H1 (cell line): ENCODE results near the gene GDF15. TPM values are rescaled to one million over a fixed set of nuclear protein-coding genes. Genes with fewer than 3 reads are reported as not detected.
"Not testable (repeated sequence)": the region's sequence is repeated elsewhere in the genome, so short reads cannot be mapped to it uniquely, and the experiment has no call there.

ENCODE experiments used
- CTCF ChIA-PET: fragments of 300-600 bp; sonication (Branson Sonifier 250); formaldehyde crosslinking; loops from one replicate; lab custom pipeline; 2021; ENCODE audit not compliant: partially characterized antibody; lab: Charles Lee
- POLR2A ChIA-PET: fragments of 300-600 bp; sonication (Branson Sonifier 250); formaldehyde crosslinking; loops from one replicate; lab custom pipeline; 2021; ENCODE audit warnings: inconsistent platforms; ENCODE audit not compliant: partially characterized antibody; lab: Charles Lee
- DNase-seq, 2 experiments: peaks; one replicate each; pipeline versions ENCODE4 v3.0.0 to v3.0.0-alpha.2; 2010 to 2022; ENCODE audit warnings: low spot score in 2 of 2, low read depth in 1 of 2, mixed read lengths in 1 of 2
- FAIRE-seq: peaks from 2 replicates; lab custom pipeline; 2011; peaks lifted over from hg19 to GRCh38; lab: Jason Lieb, UNC
- H2AFZ ChIP-seq: 2 replicates; pipeline ENCODE4 v1.8.1; 2012; ENCODE audit warnings: low read length, inconsistent platforms
- H2AK5ac ChIP-seq: 2 replicates; pipeline ENCODE4 v1.6.1; 2013; ENCODE audit warnings: low read depth, low read length
- H2BK120ac ChIP-seq: replicated peaks from 2 replicates; pipeline ENCODE3; 2013; ENCODE audit warnings: low read depth, low read length, inconsistent platforms
- H2BK12ac ChIP-seq: 2 replicates; pipeline ENCODE4 v1.6.1; 2013; ENCODE audit warnings: low read depth, low read length
- H2BK15ac ChIP-seq: 2 replicates; pipeline ENCODE4 v1.6.1; 2013; ENCODE audit warnings: low read length
- H2BK20ac ChIP-seq: 2 replicates; pipeline ENCODE4 v1.6.1; 2013; ENCODE audit warnings: low read length
- H2BK5ac ChIP-seq: 2 replicates; pipeline ENCODE4 v1.6.1; 2013; ENCODE audit warnings: low read depth, low read length
- H3K14ac ChIP-seq: 2 replicates; pipeline ENCODE4 v1.6.1; 2013; ENCODE audit warnings: inconsistent platforms; ENCODE audit not compliant: insufficient read length
- H3K18ac ChIP-seq: 2 replicates; pipeline ENCODE4 v1.6.1; 2013; ENCODE audit warnings: low read length; ENCODE audit errors: extremely low read depth
- H3K23ac ChIP-seq: 2 replicates; pipeline ENCODE4 v1.6.1; 2013; ENCODE audit warnings: inconsistent platforms; ENCODE audit not compliant: insufficient read length
- H3K23me2 ChIP-seq: 2 replicates; pipeline ENCODE4 v1.6.1; 2013; ENCODE audit warnings: low read depth, low read length
- H3K27ac ChIP-seq: 2 replicates; pipeline ENCODE4 v1.6.1; 2011; ENCODE audit warnings: low read depth, low read length, inconsistent platforms
- H3K27me3 ChIP-seq, 4 experiments: replicated peaks in 1 of 4; 1 replicate in 1 of 4; 2 replicates in 3 of 4; pipeline versions ENCODE4 v1.6.1 to v1.8.1; 2011 to 2013; ENCODE audit warnings: low read length in 3 of 4, mild to moderate bottlenecking in 3 of 4, inconsistent platforms in 2 of 4, mixed read lengths in 2 of 4, moderate library complexity in 1 of 4; ENCODE audit not compliant: control insufficient read depth in 3 of 4, insufficient read depth in 3 of 4; ENCODE audit errors: extremely low read depth in 1 of 4
- H3K36me3 ChIP-seq, 4 experiments: 2 replicates each; pipeline versions ENCODE4 v1.6.1 to v1.8.1; 2011 to 2013; ENCODE audit warnings: mild to moderate bottlenecking in 4 of 4, low read length in 3 of 4, moderate library complexity in 2 of 4, control low read depth in 1 of 4, inconsistent platforms in 1 of 4; ENCODE audit not compliant: insufficient read depth in 4 of 4, control insufficient read depth in 2 of 4
- H3K4ac ChIP-seq: replicated peaks from 2 replicates; pipeline ENCODE3; 2013; ENCODE audit warnings: low read length, low read depth, mixed read lengths, inconsistent platforms; ENCODE audit not compliant: insufficient read length
- H3K4me1 ChIP-seq, 4 experiments: replicated peaks in 1 of 4; 1 replicate in 1 of 4; 2 replicates in 3 of 4; pipeline versions ENCODE4 v1.6.1 to v1.8.1; 2011 to 2013; ENCODE audit warnings: low read length in 3 of 4, inconsistent platforms in 2 of 4, mixed read lengths in 1 of 4; ENCODE audit not compliant: insufficient read depth in 4 of 4, control insufficient read depth in 3 of 4
- H3K4me2 ChIP-seq, 2 experiments: 2 replicates each; pipeline versions ENCODE4 v1.6.1 to v1.8.1; 2011 to 2013; ENCODE audit warnings: low read depth in 2 of 2, low read length in 2 of 2, control low read depth in 1 of 2, inconsistent platforms in 1 of 2, mild to moderate bottlenecking in 1 of 2; ENCODE audit not compliant: insufficient read depth in 1 of 2
- H3K4me3 ChIP-seq, 4 experiments: fragments of 200-600, 300-600 bp in 1 of 4; sonication (generic), shearing (Covaris generic), sonication (Bioruptor Twin) in 1 of 4; 2 replicates each; pipeline versions ENCODE4 v1.5.1 to v1.8.1; 2011 to 2016; ENCODE audit warnings: low read length in 4 of 4, low read depth in 3 of 4, control low read depth in 2 of 4, inconsistent platforms in 2 of 4, mild to moderate bottlenecking in 2 of 4, mixed read lengths in 1 of 4, moderate library complexity in 1 of 4; ENCODE audit not compliant: insufficient read depth in 2 of 4; ENCODE audit errors: extremely low read depth in 1 of 4
- H3K56ac ChIP-seq: replicated peaks from 2 replicates; pipeline ENCODE3; 2013; ENCODE audit warnings: low read depth, mild to moderate bottlenecking, mixed read lengths, low read length, inconsistent platforms; ENCODE audit not compliant: insufficient read length
- H3K79me1 ChIP-seq: 2 replicates; pipeline ENCODE4 v1.6.1; 2013; ENCODE audit warnings: low read depth, low read length, control low read depth
- H3K79me2 ChIP-seq, 2 experiments: 2 replicates each; pipeline versions ENCODE4 v1.6.1 to v1.8.1; 2012 to 2013; ENCODE audit warnings: low read length in 2 of 2, mild to moderate bottlenecking in 2 of 2, inconsistent platforms in 1 of 2; ENCODE audit not compliant: insufficient read depth in 2 of 2, control insufficient read depth in 1 of 2
- H3K9ac ChIP-seq, 4 experiments: replicated peaks in 1 of 4; 1 replicate in 1 of 4; 2 replicates in 3 of 4; pipeline versions ENCODE4 v1.6.1 to v1.8.1; 2011 to 2013; ENCODE audit warnings: low read depth in 3 of 4, low read length in 3 of 4, control low read depth in 2 of 4, mild to moderate bottlenecking in 2 of 4, moderate library complexity in 2 of 4, inconsistent platforms in 1 of 4; ENCODE audit errors: extremely low read depth in 1 of 4
- H3K9me3 ChIP-seq, 2 experiments: 2 replicates each; pipeline versions ENCODE4 v1.6.1 to v1.8.1; 2012 to 2013; ENCODE audit warnings: mild to moderate bottlenecking in 2 of 2, moderate library complexity in 2 of 2, control low read depth in 1 of 2, inconsistent platforms in 1 of 2, low read depth in 1 of 2, low read length in 1 of 2, mixed read lengths in 1 of 2; ENCODE audit not compliant: insufficient read depth in 2 of 2
- H4K20me1 ChIP-seq, 2 experiments: replicated peaks in 1 of 2; 2 replicates each; pipeline versions ENCODE3 to v1.8.1; 2011 to 2013; ENCODE audit warnings: inconsistent platforms in 2 of 2, low read length in 2 of 2, mild to moderate bottlenecking in 1 of 2; ENCODE audit not compliant: insufficient read depth in 2 of 2, control insufficient read depth in 1 of 2
- H4K5ac ChIP-seq: 2 replicates; pipeline ENCODE4 v1.6.1; 2013; ENCODE audit warnings: low read length, low read depth, mixed read lengths, inconsistent platforms; ENCODE audit not compliant: insufficient read length
- H4K8ac ChIP-seq: 2 replicates; pipeline ENCODE4 v1.8.0; 2013; ENCODE audit warnings: mild to moderate bottlenecking, moderate library complexity, low read length, inconsistent platforms; ENCODE audit not compliant: insufficient read depth; ENCODE audit errors: extremely low read depth
- H4K91ac ChIP-seq: replicated peaks from 2 replicates; pipeline ENCODE3; 2013; ENCODE audit warnings: low read length, mixed read lengths, inconsistent platforms; ENCODE audit not compliant: insufficient read length
- WGBS, 2 experiments: shearing (Covaris generic) in 1 of 2; methylation state at CpG; one replicate each; pipeline versions ENCODE4 v1.1.6 to v1.1.7; 2013 to 2015; ENCODE audit warnings: low lambda C conversion rate in 2 of 2, mixed read lengths in 2 of 2, inconsistent platforms in 1 of 2, low coverage in 1 of 2, missing lambda C conversion rate in 1 of 2; ENCODE audit not compliant: insufficient replicate concordance in 2 of 2, insufficient coverage in 1 of 2, insufficient read length in 1 of 2; ENCODE audit errors: extremely low coverage in 1 of 2, missing lambda C conversion rate in 1 of 2; 5-methylcytosine and 5-hydroxymethylcytosine counted together
- polyA plus RNA-seq, 7 experiments: library from polyadenylated mRNA; depleted of rRNA in 3 of 7; stranded (reverse) in 5 of 7; unstranded in 2 of 7; fragments of >200 nt in 5 of 7; fragments of 200-250 nt in 2 of 7; gene quantifications; 1 replicate in 5 of 7; 2 replicates in 1 of 7; 4 replicates in 1 of 7; pipeline versions ENCODE4 v1.2.1 to v1.2.3, GENCODE V29; 2011 to 2013; ENCODE audit warnings: missing spikeins in 2 of 7, mixed read lengths in 2 of 7
- total RNA-seq: library from RNA; stranded (reverse); fragmentation: NEBNext Ultra II Directional; extraction: Animal tissue kit (Norgen Biotek cat#: 25700); gene quantifications from 2 replicates; pipeline ENCODE4 v1.2.1, GENCODE V29; 2021

The GDF15 gene
- total and polyA plus RNA-seq, 2 of the 8 experiments (the other 6 are each of a cell fraction or from before 2014, with no cell fraction given), result 4.1 to 8.5 TPM

GRCh38 chr19:18348818-18349339, 37.1 kb upstream of the GDF15 start:
- not testable (repeated sequence) for H3K27ac ChIP-seq, H3K79me2 ChIP-seq, H3K56ac ChIP-seq, H3K9me3 ChIP-seq, H3K4ac ChIP-seq, FAIRE-seq, H2BK120ac ChIP-seq, H3K9ac ChIP-seq, H3K79me1 ChIP-seq, H3K23me2 ChIP-seq, H3K23ac ChIP-seq, H3K4me2 ChIP-seq, DNase-seq, H3K4me3 ChIP-seq, H4K91ac ChIP-seq, H2BK20ac ChIP-seq, H4K8ac ChIP-seq, H4K20me1 ChIP-seq, H2AK5ac ChIP-seq, H3K14ac ChIP-seq, H2BK12ac ChIP-seq, H3K27me3 ChIP-seq, H4K5ac ChIP-seq, H3K18ac ChIP-seq, H3K4me1 ChIP-seq, H2AFZ ChIP-seq, H2BK15ac ChIP-seq, H2BK5ac ChIP-seq, H3K36me3 ChIP-seq
- POLR2A ChIA-PET, result interaction anchor here (1.3 to 2.0 kb wide), 2 partner anchors 62 to 67 kb away, joined by 4 to 6 read pairs; partner anchors contain the start of gene JUND
- WGBS, 2 experiments, result 95% methylated on average over 6 of the region's 6 CpGs; no CpG with 5 or more reads in 1 of the 2 experiments
- CTCF ChIA-PET, result interaction anchor here (0.6 to 6.1 kb wide), 23 partner anchors 10 to 672 kb away, joined by 3 to 132 read pairs (median 9); partner anchors contain the start of genes GDF15, PGPEP1 and SSBP4
